Measurements from ENCODE around the gene CLIC1.

- TF ChIP-seq CTCF (IDR thresholded peaks at IDR 0.05) (no peak), POLR2A (IDR thresholded peaks at IDR 0.05) (no peak)
These were observed 40.8 kb upstream of the CLIC1 start, which contains the start of gene VWA7 for GRCh38 chr6:31776989-31777666.
